A204.1 (cell line): Measurements from ENCODE around the gene PAQR4.

Experiments used
- FAIRE-seq: peaks from 2 replicates; lab custom pipeline; 2012; peaks lifted over from hg19 to GRCh38; lab: Jason Lieb, UNC

The PAQR4 gene

DNA sequence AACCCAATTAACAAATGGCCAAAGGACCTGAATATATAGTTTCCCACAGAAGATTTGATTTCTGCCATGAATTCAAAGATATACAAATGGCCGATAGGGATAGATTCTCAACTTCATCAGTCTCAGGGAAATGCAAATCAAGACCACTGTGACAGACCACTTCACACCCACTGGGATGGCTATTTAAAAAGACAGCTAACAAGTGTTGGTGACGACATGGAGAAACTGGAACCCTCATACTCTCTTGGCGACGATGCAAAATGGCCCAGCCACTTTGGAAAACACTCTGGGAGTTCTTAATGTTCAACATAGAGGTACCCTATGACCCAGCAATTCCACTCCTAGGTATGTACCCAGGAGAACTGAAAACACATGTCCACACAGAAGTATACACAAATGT is 22.5 kb upstream of the PAQR4 start:
- no peak for FAIRE-seq

GRCh38 chr16:2948807-2949704 is 20.1 kb upstream of the PAQR4 start:
- FAIRE-seq, result no peak

GRCh38 chr16:2949705-2950352 is 19.3 kb upstream of the PAQR4 start:
- no peak for FAIRE-seq

DNA sequence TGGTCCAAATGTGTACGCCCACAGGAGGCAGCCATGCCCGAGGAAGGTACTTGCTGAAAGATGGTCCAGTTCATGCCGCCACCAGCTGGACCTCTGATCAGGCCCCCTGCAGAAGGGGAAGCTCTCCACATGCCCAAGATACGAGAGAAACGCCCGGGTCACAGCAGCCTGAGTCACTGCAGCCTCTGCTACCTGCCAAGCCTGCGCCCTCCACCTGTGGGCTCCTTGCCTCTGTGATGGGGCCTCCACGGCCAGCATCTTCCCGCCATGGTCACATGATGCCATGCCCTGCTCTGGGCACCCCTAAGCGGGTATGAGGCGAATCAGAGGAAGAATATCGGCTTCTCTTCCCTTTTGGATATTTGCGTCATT is 18.8 kb upstream of the PAQR4 start:
- FAIRE-seq, result no peak

DNA sequence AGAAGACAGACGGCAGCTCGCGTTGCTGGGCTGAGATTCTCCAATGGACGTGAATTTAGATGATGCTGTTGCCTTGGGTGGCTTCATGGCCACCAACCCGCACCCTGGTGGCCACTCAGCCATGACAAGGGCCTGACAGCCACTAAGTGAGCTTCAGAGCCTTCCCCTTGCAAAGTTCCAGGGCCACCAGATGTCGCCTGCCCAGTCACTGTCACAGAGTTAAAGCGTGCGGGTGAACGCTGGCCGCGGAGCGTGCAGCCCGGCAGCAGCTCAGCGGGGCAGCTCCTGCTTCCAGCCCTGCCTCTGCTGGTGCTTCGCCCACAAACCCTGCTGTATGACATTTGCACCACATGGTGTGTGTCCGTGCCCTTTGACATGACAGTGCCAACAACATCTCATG is 18.4 kb upstream of the PAQR4 start:
- FAIRE-seq, result no peak

DNA sequence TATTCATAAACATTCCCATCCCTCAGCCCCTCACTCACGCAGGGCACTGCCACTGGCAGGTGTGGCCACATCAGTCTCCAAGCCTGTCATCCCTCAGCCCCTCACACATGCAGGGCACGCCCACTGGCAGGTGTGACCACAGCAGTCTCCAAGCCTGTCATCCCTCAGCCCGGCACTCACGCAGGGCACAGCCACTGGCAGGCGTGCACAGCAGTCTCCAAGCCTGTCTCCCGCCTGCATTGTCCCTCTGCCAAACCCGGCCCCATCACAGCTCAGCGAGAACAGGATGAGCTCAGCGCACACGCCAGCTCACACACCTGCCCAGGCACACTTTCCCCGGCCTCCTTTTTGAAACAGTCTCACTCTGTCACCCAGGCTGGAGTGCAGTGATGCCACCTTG is 16.5 kb upstream of the PAQR4 start:
- FAIRE-seq, result no peak

DNA sequence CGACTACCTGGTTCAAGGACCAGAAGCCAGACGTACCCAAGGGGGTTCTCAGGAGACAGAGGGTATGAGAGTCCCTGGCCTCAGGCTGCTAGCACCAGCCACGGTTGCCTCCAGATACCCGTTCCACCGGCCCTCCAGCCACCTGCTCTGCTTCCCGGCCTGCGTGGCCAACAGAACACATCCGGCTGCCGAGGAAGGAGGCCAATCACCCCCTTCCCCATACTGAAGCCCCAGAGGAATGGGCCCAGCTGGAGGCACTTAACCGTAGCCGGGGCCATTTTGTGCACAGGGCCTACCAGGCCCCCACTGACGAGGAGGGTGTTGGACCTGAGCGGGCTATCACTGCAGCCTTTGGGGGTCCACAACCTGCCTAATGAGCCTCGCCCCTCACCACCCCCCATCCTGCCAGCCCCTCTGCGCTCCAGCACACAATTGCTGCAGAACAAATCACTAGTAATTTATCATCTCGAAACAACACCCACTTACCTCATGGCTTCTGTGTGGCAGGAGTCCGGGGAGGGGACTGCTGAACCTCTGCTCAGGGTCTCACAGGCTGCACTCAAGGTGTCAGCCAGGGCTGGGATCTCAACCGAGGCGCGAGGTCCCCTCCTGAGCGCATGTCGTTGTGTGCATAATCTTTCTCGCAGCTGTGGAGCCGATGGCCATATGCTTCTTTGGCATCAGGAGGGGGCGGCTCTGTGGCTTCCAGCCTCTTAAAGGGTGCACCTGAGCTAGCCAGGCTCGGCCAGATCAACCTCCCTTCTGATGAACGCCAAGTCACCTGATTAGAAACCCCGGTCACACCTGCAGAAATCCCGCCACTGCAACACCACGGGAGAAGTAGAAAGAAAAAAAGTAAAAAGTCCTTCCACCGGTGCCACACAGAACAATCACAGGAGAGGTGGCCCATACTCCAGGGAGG is 15.2 kb upstream of the PAQR4 start:
- FAIRE-seq, result no peak

DNA sequence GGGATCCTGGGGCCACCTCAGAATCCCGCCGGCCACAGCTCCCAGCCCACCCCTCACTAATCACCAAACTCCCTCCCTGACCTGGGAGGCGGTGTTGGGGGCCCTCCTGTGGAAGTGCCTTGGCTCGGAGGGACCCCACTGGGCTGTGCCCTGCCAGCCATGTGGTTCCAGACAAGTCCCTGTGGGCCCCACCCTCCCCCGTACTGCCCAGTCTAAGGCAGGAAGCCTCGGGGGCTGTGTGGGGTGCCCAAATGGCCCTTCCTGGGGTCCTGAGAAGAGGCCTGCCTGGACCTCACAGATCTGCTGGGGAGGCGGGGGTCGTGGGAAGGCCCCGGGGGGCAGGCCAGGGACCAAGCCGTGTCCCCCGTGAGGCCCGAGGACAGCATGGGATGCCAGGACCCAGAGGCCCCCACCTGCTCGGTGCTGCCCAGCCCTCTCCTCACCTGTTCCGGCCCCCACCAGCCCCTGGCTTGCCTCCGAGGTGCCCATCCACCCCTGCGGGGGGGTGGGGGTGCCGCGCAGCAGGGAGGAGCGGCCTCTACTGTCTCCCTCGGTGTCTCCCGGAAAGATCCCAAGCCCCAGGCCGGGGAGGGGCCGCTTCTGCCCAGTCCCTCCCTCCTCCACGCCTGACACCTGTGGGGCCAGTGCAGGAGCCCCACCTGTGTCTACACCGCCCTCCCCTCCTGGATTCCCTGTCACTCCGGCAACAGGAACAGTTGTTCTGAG is 14.3 kb upstream of the PAQR4 start:
- FAIRE-seq, result no peak

DNA sequence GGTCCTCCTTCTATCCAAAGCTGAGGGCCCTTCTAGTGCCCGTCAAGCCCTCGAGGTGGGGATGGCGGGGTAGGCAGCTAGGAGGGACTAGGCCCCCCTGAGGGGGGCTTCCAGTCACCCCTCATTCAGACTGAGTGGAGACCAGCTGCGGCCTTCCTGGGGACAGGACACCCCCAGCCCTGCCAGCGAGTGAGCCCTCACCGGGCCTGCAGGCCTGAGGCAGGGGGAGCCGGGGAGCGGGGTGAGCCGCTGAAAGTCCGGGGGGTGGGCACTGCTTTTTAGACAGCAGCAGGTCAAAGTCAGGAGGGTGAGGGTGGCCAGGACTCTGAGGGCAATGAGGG is 13.7 kb upstream of the PAQR4 start:
- FAIRE-seq, result no peak

DNA sequence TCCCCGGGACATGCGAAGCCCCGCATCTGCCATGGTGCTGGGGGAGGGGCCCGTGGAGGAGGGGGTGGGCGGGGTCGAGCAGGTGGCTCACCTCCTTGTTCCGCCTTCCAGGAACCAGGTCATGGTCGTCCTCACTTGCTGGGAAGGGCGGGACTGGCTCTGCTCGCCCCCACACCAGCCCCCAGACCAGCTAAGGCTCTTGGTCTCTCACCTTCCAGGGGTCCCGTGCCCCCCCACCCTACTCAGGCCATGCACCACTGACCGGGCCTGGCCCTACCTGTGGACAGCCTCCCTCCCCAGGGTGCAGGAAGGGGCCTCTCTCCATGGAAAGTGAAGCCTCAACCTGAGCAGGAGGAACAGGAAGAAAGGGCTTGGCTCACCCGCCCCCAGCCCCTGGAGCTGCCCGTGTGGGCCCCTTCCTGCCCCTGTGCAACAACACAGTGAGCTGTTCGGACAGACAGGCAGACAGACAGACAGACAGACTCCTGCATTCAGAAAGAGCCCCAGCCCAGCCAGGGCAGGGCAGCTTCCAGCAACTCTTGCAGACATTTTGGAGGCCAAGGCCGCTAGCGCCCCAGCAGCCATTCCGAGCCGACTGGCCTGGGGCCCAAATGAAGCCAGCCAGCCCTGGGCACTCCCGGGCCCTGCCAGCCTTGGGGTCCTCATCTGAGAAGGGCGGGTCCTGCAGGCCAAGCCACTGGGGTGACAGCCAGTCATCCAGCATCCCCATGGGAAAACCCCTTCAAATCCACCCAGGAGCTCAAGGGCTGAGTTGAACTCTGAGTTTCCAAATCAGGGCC is 13.2 kb upstream of the PAQR4 start:
- no peak for FAIRE-seq

DNA sequence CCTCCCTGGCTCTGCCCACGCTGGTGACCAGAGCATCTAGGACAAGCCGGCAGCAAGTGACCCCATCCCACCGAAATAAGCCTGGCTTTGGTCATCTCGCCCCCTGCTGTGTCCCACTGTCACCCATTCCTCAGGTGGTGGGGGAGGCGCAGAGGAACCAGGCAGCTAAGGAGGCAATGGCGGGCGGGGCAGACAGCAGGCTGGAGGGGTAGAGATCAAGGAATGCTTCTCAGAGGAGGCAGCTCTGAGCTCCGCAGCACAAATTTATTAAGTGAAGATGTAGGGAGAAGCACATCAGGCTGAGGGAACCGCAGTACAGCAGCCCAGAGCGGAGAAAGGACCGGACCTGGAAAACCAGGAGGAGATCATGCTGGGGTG is 12.6 kb upstream of the PAQR4 start:
- no peak for FAIRE-seq

DNA sequence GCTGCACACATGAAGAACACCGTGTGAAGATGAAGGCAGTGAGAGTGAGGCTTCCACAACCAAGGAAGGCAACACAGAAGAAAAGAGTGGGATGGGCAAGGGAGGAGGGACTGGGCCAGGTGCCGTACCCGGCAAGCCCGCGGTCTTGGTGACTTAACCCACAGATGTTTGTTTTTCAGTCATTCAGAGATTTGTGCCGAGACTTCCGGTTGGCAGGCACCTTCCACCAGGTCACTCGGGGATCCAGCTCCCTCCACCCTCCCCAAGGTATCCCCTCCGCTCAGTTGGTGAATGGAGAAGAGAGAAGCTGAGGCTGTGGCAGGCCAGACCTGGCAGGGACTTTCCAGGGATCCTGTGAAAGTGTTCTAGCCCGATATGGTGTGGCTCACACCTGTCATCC is 9.9 kb upstream of the PAQR4 start:
- no peak for FAIRE-seq

GRCh38 chr16:2960183-2961010 is 8.8 kb upstream of the PAQR4 start:
- FAIRE-seq, result no peak

DNA sequence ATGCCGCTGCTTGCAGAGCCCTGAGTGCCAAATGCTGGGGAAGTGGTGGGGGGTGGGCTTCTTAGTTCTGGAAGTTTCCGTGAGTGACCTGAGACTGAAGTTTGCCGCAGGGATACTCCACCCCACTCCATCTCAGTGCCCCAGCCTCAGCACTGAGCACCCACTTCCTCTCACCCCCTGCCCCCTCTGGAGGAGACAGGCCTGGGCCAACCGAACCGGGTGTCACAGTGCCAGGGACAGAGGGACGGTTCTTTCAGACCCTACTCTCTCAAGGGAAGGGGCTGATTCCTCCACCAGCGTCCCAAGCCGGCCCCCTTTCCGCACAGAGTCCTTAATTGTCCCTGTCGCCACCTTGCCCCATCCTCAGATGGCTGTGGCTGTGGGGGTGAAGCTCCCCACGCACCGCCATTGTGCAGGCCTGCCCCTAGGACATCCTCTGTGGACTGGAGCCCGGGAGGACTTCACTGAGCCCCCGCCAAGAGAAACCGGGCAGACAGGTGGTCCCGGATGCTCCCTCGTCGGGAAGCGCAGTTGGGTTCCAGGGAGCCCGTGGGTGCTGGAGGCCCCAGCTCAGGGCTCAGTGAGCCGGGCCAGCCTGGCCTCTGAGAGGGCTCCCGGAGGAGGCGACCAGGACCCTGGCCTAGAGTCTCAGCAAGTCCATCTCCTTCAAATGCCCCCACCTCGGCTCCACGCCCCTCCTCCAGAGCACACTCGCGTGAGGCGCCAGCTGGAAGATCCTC is 6.6 kb upstream of the PAQR4 start:
- no peak for FAIRE-seq

DNA sequence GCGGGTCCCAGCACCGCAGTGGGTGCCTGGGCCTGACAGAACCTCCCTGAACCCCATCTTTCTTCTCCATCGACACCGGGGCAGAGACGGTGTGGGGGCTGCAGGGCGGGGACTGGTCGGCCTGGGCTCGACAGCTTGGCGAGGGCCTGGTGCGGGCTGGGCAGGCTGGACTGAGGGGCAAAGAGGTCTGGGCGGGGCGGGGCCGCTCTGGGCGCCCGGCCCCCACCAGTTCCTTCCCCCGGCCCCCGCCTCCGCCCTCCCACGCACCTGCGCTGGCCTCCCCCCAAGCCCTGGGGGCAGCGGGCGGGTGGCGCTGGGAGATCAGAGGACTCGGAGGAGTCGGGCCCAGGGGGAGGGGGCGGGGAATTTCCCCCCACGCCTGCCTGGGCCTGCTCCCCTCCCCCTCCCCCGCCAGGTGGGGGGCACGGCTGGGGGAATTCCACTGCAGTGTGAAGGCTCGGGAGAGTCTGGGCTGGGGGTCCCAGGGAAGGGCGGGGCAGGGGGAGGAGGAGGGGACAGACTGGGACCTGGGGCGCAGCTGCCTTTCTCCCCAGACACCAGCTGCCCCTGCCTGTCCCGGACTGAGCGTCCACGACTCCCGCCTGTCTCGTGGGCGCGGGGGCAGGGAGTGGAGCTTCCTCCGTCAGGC is 6.0 kb upstream of the PAQR4 start:
- FAIRE-seq, result no peak

DNA sequence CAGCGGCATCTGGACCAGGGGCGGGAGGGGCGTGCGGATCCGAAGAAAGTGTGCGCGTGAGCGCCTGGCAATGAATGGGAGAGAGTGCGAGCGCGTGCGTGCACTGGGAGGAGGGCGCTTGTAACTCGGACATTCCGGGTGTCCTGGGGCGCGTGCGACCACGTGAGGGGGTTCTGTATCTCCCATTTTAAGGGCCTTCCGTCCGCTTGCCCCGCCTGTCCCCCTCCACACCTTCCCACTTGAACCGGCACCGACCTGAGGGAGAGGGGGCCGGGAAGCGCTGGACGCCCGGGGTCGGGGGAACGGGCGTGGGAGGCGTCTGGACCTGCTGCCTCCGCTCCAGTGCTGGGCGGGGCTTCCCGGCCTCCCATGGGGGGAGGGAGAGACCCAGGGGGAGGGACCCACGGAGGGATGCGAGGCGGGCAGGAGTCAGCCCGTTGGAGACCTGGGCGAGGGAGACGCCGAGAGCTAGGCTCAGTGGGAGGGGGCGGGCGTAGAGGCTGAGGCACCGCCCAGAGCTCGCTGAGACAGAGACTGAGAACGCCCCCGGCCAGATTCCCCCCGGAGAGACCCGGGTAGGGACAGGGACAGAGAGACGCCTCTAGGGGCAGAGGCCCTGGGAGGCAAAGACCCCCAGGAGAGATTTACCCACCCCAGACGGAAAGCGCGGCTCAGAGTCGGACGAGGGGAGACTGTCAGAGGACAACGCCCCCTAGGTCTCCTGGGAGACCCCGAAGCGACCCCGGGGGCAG is 5.2 kb upstream of the PAQR4 start, which contains the start of gene KREMEN2:
Gene KREMEN2, plus strand, starts transcription at position 553 of the 752 bp plus-strand sequence. CDS start 246 bp downstream, outside the sequence.
- no peak for FAIRE-seq

DNA sequence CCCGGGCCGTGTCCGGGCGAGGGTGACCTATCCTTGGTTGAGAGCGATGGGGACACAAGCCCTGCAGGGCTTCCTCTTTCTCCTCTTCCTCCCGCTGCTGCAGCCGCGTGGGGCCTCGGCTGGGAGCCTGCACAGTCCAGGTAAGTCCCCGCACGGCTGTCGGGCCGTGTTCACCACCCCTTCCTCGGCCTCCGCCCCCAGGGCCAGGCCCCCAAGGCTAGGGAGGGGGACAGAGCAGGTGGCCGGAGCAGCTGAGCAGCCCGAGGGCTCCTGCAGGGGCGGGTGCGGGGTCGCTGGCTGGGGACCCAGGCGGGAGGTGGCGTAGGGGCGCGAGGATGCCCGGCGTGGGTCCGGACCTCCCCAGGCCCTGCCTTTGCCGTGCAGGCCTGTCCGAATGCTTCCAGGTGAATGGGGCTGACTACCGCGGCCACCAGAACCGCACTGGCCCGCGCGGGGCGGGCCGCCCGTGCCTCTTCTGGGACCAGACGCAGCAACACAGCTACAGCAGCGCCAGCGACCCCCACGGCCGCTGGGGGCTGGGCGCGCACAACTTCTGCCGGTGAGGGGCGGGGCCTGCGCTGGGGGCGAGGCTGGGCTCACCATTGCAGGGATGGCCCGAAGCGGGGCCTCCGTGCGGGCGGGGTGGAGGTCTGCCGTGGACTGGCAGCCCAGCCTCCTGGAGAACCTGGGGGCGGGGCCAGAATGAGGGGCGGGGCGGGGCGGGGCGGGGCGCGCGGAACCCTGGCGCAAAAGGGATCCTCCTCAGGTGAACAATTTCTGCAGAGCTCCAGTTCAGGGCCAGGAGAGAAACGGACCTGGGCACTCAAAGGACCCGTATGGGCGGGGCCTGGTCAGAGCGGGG is 4.4 kb upstream of the PAQR4 start:
- no peak for FAIRE-seq
